Stimulated activated CD4-positive, alpha-beta T cell treated with anti-CD3 and anti-CD28 coated beads, TNF-alpha, amount 100 ng/mL, for 4 hours (primary cell): ENCODE measurements around the gene ATXN3.

Source experiments
- DNase-seq, 3 experiments: peaks; one replicate each; pipeline ENCODE4 v3.0.0-alpha.2; 2020; ENCODE audit warnings: low read depth in 3 of 3

ATXN3 gene

GRCh38 chr14:92009604-92010003, 96.8 kb downstream of the ATXN3 start:
- DNase-seq: no peak
